Aorta (tissue), 5 donors: ENCODE measurements around the gene KHDC4. TPM values are rescaled to one million over a fixed set of nuclear protein-coding genes. Genes with fewer than 3 reads are reported as not detected.

Source experiments
- ATAC-seq: fragments of 200-7000 bp; cut with Tn5 transposase; one replicate; pipeline ENCODE4 v1.9.1; 2022; ENCODE audit warnings: moderate library complexity; ENCODE audit not compliant: low FRiP score
- DNase-seq, 2 donors: peaks; one replicate each; pipeline ENCODE4 v3.0.0-alpha.2; 2020
- H3K27ac ChIP-seq, 2 donors: one replicate each; pipeline ENCODE4 v1.5.1; 2013; ENCODE audit warnings: low read length in 2 of 2, mild to moderate bottlenecking in 2 of 2, moderate library complexity in 2 of 2, control low read depth in 1 of 2, inconsistent platforms in 1 of 2, low read depth in 1 of 2
- H3K27me3 ChIP-seq, 2 donors: one replicate each; pipeline ENCODE4 v1.6.1; 2013; ENCODE audit warnings: control low read depth in 1 of 2, low read length in 1 of 2, mild to moderate bottlenecking in 1 of 2, moderate library complexity in 1 of 2; ENCODE audit not compliant: insufficient read depth in 2 of 2, control insufficient read depth in 1 of 2
- H3K36me3 ChIP-seq, 2 donors: one replicate each; pipeline ENCODE4 v1.6.1; 2013; ENCODE audit warnings: control low read depth in 1 of 2, low read length in 1 of 2, mild to moderate bottlenecking in 1 of 2; ENCODE audit not compliant: insufficient read depth in 2 of 2, control insufficient read depth in 1 of 2
- H3K4me1 ChIP-seq, 2 donors: one replicate each; pipeline ENCODE4 v1.6.1; 2013; ENCODE audit warnings: low read length in 2 of 2, control low read depth in 1 of 2, mild to moderate bottlenecking in 1 of 2, moderate library complexity in 1 of 2; ENCODE audit not compliant: insufficient read depth in 2 of 2, control insufficient read depth in 1 of 2
- H3K4me3 ChIP-seq, 2 donors: one replicate each; pipeline ENCODE4 v1.5.1; 2013; ENCODE audit warnings: low read length in 2 of 2, control low read depth in 1 of 2, mild to moderate bottlenecking in 1 of 2
- H3K9me3 ChIP-seq: one replicate; pipeline ENCODE4 v1.6.1; 2013; ENCODE audit warnings: mild to moderate bottlenecking, low read length; ENCODE audit not compliant: control insufficient read depth
- WGBS, 2 donors: extraction: QIAGEN DNeasy Blood & Tissue Kit; methylation state at CpG; one replicate each; pipeline ENCODE4 v1.1.7; 2013; 5-methylcytosine and 5-hydroxymethylcytosine counted together
- intact Hi-C, 2 donors: fragments of 100-400 bp; cut with DNase I; formaldehyde crosslinking; loops; one replicate each; pipeline versions ENCODE4 v1.14.2 to v1.15.0; 2022
- polyA plus RNA-seq, 2 donors: library from polyadenylated mRNA; stranded (reverse); fragments of 200-250 nt; gene quantifications; one replicate each; pipeline ENCODE4 v1.2.3, GENCODE V29; 2013
- total RNA-seq, 2 donors: library from RNA; stranded (reverse); fragmentation: NEBNext Ultra II Directional; extraction: Animal tissue kit (Norgen Biotek cat#: 25700); gene quantifications; one replicate each; pipeline ENCODE4 v1.2.1, GENCODE V29; 2021
- donor health status: healthy with polysubstance abuse.
- donor health status: Bipolar disorder and iron deficiency.
- donor health status: DM: no; HTN: no; CAD: no.
- donor health status: DM: no; HTN: no; CAD: no.
- donor health status: DM: yes; HTN: yes; CAD: no.

Gene KHDC4
- total and polyA plus RNA-seq, 4 donors, result 6.8 to 60.5 (median 48.2) TPM

DNA sequence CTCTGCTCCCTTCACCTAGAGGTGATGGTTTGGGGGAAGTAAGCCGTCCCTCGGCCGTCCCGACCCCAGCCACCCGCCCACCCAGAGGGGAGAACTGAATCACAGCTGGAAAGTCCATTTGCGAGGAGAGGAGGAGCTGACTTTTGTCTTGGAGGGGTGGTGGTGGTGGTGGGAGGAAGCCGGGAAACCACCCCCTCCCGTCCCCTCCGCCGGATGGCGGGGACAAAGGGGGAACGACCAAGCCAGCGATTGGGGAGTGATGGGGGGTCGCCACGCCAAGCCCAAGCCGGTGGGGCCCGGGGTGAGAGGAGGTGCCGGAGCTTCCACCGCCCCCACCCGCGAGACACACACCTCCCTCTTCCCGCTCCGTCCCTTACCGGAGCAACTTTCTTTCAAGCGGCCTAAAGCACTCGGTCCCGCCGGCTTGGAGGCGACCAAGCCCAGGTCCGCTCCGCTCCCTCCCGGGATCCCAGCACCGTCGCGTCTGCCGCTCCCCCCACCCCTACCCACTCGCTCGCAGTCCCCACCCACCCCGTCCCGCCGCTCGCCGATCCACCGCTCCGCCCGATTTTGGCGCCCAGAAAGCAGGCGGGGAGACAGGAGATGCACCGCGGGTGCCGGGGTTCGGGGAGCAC lies 43.6 kb upstream of the KHDC4 start:
- Histone ChIP-seq H3K4me3 (peak overlapping the region; percentile 95 to 96), H3K27me3 (no peaks in the 10 kb centered on the region), H3K9me3 (no peaks in the 10 kb centered on the region), H3K36me3 (no peaks in the 10 kb centered on the region), H3K27ac (peak overlapping the region; percentile 68 to 93), H3K4me1 (peaks cover 0 to 5% of the 10 kb centered on the region in 2 donors)
- intact Hi-C loops, result loop anchor here in 1 of 2 donors (5.0 to 10.0 kb wide), 2 partner anchors 36 to 147 kb away; partner anchors contain the start of gene RXFP4
- WGBS, 2 donors, result 0 to 2% methylated on average over 43 to 52 of the region's 52 CpGs
- ATAC-seq, result peak; percentile 60
- DNase-seq, result peak in 1 of 2 donors; percentile 88

DNA sequence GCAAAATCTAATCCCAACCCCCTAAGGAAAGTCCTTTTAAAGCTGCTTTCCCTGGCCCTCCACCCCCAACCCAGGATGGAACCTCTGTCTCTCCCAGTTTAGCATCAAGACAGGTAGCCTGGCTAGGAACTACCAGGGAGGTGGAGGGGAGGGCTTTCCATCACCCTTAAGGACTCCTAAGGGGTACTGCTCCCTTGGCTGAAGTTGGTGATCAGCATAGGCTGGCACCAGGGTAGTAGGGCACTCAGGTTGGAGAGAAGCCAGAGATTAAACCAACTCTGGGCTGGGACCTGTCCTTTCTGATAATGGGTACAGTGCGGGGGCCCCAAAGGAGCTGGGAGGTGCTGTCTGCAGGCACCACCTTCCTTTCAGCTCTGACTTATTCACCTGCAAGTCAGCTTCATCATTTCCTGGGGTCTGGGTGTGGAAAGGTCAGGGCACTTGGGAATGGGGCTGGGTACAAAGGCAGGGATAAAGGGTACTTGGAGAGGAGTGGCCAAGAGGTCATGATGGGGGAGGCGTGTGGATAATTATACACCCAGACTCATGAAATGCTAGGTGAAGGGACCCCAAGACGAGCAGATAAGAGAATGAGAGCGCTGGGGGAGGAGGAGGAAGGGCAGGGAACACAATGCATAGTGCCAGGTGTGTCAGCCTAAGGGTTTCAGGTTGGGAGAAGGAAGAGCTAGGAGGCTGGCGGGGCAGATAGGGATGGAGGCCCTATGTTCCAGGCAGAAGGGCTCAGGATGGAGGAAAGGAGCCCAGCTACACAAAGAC lies 42.9 kb upstream of the KHDC4 start:
- 0% methylated on average over 5 of the region's 5 CpGs for WGBS, 2 donors
- Histone ChIP-seq H3K9me3 (no peaks in the 10 kb centered on the region), H3K4me3 (peak overlapping the region; percentile 95 to 96), H3K4me1 (peaks cover 0 to 5% of the 10 kb centered on the region in 2 donors), H3K27me3 (no peaks in the 10 kb centered on the region), H3K27ac (peak overlapping the region; percentile 68 to 93), H3K36me3 (no peaks in the 10 kb centered on the region)
- no peak for DNase-seq
- intact Hi-C loops, result loop anchor here in 1 of 2 donors (5.0 to 10.0 kb wide), 2 partner anchors 35 to 148 kb away; partner anchors contain the start of gene RXFP4
- no peak for ATAC-seq

DNA sequence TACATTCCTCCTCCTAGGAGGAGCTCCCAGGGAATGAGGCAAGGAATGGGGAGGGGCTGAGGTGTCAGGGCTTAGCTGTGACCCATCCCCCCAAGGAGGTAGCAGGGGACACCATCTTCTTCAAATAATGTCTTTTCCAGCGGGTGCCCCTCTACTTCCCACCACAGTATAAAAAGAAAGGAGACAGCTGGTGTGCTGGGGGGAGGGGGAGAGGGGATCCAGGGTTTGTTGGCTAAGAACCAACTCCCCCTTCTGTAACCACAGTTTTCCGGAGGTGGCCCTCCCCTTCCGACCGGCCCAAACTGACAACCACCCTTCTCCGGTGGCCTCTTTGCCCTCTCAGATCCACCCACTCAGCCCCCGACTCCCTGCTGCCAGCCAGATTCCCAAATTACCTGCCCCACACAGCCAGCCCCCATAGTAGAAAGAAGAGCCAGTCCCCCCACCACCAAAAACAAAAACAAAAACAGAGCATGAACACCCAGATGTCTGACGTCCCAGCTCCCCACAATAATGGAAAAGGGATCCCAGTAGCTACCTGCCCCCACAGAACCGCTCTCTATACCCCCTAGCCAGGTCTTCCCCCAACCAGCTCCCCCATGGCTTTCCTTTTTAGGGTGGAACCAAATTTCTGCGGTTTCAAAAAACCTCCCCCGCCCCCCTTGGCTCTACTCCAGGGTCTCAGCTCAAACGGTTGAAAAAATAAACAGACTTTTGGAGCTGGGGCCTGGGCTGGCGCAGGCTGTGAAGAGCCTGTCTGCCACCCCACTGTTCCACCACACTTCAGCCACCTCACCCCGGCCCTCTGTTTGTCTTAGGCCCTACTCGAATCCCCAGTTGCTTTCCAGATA lies 42.1 kb upstream of the KHDC4 start:
- H3K27ac ChIP-seq, result peak overlapping the region; percentile 68 to 93
- WGBS, 2 donors, result 1% methylated on average over 13 to 14 of the region's 14 CpGs
- intact Hi-C loops, result loop anchor here in 1 of 2 donors (5.0 to 10.0 kb wide), 2 partner anchors 34 to 149 kb away; partner anchors contain the start of gene RXFP4
- H3K4me1 ChIP-seq, result peaks cover 0 to 5% of the 10 kb centered on the region in 2 donors
- ATAC-seq (peak; percentile 36), DNase-seq (peak; percentile 91 to 93)
- H3K27me3 ChIP-seq, result no peaks in the 10 kb centered on the region
- no peaks in the 10 kb centered on the region for H3K9me3 ChIP-seq
- no peaks in the 10 kb centered on the region for H3K36me3 ChIP-seq
- peak overlapping the region; percentile 95 to 96 for H3K4me3 ChIP-seq

DNA sequence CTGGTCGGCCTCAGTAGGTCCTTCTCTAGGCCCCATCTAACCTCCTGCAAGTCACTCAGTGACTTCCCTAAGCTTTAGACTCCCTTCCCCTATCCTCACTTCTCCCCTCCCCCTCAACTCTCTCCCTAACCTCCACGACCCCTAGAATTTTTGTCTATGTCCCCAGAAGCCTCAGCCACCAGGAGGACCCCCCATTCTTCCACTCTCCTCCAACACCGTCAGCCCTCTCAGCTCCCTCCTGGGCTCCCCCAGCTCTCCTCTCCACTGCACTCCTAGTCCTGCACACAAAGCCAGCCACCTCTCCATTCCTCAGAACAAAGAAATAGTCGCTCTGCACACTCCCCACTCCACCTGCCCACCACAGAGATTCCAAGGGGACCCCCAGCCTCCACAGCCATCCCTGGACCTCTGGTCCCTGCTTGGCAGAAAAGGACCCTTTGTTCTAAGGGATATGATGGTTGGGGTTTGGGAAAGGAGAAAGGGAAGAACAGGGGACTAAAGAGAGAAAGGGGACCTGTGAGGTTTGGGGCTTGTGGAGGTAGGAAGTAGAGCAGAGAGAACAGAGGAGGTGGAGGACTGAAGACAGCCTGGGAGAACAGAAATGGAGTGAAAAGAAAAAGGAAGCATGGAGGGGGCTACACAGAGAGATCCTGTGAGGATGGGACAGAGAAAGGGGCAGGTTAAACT lies 41.3 kb upstream of the KHDC4 start:
- no peaks in the 10 kb centered on the region for H3K27me3 ChIP-seq
- no peaks in the 10 kb centered on the region for H3K36me3 ChIP-seq
- H3K9me3 ChIP-seq, result no peaks in the 10 kb centered on the region
- H3K4me1 ChIP-seq, result peaks cover 0 to 3% of the 10 kb centered on the region in 2 donors
- WGBS, 2 donors, result 5 to 7% methylated on average over 4 of the region's 4 CpGs
- H3K27ac ChIP-seq, result peak overlapping the region; percentile 12 to 23
- H3K4me3 ChIP-seq, result peak overlapping the region in 1 of 2 donors; percentile 42
- ATAC-seq, result no peak
- DNase-seq, result no peak
- intact Hi-C loops, result loop anchor here in 1 of 2 donors (5.0 to 10.0 kb wide), 2 partner anchors 33 to 149 kb away; partner anchors contain the start of gene RXFP4

DNA sequence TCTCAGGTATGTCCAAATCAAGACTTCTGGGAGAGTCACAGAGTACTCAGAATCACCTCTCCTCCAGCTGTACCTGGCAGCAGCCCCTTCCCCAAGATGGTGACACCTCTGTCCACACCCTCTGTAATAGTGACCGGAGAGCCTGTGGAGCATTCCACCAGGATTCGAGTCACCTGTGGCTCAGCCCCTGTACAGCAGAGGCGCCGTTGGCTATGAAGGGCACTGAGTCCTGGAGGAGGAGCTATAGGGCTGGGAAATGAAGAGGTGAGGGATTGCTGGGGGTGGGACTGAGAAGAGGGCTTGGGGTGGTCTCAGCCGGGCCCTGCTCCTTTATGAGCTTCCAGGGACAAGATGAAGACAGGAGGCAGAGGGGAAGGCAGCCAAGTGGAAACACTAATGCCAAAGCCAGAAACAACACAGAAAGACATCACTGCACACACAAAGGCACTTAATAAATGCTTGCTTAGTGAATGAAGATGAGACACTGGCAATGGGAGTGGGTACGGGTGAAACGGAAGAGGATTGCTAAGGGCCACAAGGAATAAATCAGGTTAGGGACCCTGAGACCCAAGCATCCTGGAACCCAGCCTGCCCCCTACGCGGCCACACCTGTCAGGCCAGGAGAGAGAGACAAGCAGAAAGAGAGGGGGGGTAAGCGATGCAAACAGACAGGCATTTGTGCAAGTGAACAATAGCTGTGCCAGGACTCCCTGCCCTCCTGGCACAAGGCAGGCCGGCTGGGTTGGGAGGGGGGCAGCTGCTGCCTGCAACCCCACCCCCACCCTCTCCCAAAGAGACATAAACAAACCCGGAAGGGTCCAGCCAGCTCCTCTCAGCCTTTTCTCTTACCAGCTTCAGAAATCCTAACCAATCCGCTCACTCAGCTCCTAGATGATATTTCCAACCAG lies 40.2 kb upstream of the KHDC4 start:
- Histone ChIP-seq H3K9me3 (no peaks in the 10 kb centered on the region), H3K4me3 (peak overlapping the region in 1 of 2 donors; percentile 40), H3K27me3 (no peaks in the 10 kb centered on the region), H3K36me3 (no peaks in the 10 kb centered on the region), H3K27ac (peak overlapping the region in 1 of 2 donors; percentile 19), H3K4me1 (no peaks in the 10 kb centered on the region)
- intact Hi-C loops, result loop anchor here in 1 of 2 donors (5.0 to 10.0 kb wide), 2 partner anchors 32 to 150 kb away; partner anchors contain the start of gene RXFP4
- no peak for DNase-seq
- ATAC-seq, result no peak
- WGBS, 2 donors, result 15% methylated on average over 13 of the region's 13 CpGs

DNA sequence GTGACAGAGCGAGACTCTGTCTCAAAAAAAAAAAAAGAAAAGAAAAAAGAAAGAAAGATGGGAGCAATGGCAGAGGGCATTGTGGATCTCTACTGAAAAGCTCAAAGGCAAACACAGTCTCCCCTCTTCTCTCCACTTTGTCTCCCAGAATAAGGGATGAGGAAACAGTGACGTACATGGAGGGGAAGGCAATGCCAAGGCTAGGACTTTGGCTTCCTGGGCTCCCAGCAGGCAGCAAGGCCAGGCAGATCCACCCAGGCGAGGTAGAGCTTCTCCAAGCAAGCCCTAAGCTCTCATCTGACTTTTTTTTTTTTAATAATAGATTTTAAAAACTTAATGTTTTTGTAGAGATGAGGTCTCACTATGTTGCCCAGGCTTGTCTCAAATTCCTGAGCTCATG lies 39.5 kb upstream of the KHDC4 start:
- ATAC-seq (no peak), DNase-seq (no peak)
- intact Hi-C loops, result loop anchor here in 1 of 2 donors (10.0 kb wide), 1 partner anchor 151 kb away; no protein-coding TSS in a partner anchor
- Histone ChIP-seq H3K4me3 (no peak overlapping the region), H3K4me1 (no peaks in the 10 kb centered on the region), H3K27me3 (no peaks in the 10 kb centered on the region), H3K27ac (peak overlapping the region in 1 of 2 donors; percentile 35), H3K9me3 (no peaks in the 10 kb centered on the region), H3K36me3 (peaks cover 0 to under 1% of the 10 kb centered on the region in 2 donors)
- WGBS, 2 donors, result 22 to 31% methylated on average over 3 of the region's 3 CpGs
